ENCODE results near the gene PDSS2.

DNA sequence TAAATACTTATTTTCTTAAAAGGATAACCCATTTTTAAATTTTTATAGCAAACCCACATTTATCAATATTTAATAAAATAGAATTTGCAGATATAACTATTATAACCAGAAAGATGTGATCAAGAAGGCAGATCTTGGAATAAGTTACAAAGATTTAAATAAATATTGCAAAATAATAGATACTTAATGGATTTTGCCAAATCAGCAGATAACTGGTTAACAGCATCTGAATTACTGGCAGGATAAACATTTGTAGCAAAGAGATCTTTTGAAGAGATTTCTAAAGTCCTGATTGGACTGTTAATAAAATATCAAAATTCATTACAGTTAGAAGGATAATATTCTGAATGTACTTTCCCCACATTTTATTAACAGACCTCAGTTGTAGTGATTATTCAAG is 144.2 kb downstream of the PDSS2 start:
- TF ChIP-seq SETDB1 (IDR thresholded peaks at IDR 0.05; ENCODE audit: low read length) (no peak), BRCA1 (IDR thresholded peaks at IDR 0.05) (no peak), BRCA1 (CRISPR knock-in tag; IDR thresholded peaks at IDR 0.05) (no peak), SRF (CRISPR knock-in tag; IDR thresholded peaks at IDR 0.05) (no peak), SFPQ (IDR thresholded peaks at IDR 0.05; ENCODE audit: low read depth, low read length) (no peak), RBM39 (optimal IDR thresholded peaks at IDR 0.05; ENCODE audit: low read depth, low read length) (no peak)
